Activated T-helper 9 cell treated with anti-CD3 and anti-CD28 coated beads, Interleukin-2, amount 50 U/mL, for 16 hours (primary cell): Measurements from ENCODE around the gene SELENOK.

Experiments
- DNase-seq: peaks from one replicate; pipeline ENCODE4 v3.0.0-alpha.2; 2020; ENCODE audit warnings: low read depth

Gene SELENOK

GRCh38 chr3:53883008-53883407 lies 8.7 kb downstream of the SELENOK start:
- DNase-seq, result no peak

- DNase-seq, result peak; percentile 78
Measured at GRCh38 chr3:53881691-53882593, 9.7 kb downstream of the SELENOK start, which contains the start of gene ACTR8. Gene ACTR8, minus strand, starts transcription at chr3:53882152. Its CDS starts 51 bp downstream, at chr3:53882101.

DNA sequence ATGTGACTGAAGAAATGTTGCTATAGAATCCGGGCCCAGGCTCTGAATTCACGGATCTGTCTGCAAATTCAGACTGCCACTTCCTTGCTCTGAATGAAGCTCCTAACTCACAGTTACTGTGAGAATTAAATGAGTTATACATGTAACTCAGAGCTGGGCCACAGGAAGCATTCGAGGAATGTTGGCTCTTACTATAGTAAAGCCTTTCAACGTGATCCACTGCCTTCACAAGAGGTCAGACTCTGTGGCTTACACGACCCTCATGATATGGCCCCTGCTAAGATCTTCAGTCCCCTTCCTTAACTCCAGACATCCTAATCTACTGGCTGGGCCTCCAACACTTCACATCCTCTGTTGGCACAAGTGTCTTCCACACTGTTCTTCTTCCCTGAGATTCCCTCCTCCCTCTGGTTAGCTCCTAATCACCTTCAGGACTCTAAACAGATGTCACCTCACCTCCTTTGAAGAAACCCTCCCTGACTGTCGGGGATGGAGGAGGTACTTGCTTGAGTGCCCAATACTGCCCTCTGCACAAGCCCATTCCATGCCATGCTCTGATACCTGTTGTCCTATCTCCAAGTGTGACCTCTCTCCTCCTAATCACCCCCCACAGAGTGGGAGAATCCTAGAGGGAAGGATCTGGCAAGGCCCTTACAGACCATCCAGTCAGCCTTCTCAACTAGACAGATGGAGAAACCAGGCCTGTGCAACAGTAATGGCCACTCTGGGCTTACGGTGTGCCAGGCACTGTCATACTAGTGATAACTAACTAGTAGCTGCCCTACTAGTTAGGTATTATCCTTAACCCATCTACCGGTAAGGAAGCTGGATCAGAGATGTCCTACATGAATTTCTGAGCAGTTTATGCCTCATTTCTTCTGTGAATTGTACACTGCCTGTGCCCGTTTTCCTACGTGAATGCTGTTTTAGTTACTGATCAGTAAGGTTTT lies 11.0 kb downstream of the SELENOK start:
- no peak for DNase-seq

- no peak for DNase-seq
Measured at GRCh38 chr3:53865732-53866499, 25.7 kb downstream of the SELENOK start.

- DNase-seq, result no peak
Measured at GRCh38 chr3:53863145-53863544, 28.5 kb downstream of the SELENOK start.

DNA sequence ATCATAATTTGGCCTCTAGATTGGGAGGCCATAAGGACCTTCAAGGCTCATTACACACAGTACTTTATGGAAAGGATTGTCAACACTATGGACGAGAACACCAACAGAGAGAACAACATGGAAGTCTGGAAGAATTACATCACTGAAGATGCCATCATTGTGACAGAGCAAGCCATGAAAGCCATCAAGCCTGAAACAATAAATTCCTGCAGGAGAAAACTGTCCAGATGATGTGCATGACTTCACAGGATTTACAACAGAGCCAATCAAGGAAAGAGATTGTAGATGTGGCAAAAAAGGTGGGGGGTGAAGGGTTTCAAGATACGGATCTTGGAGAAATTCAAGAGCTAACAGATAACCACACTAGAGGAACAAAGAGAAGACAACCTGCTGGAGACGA lies 29.4 kb downstream of the SELENOK start:
- no peak for DNase-seq

DNA sequence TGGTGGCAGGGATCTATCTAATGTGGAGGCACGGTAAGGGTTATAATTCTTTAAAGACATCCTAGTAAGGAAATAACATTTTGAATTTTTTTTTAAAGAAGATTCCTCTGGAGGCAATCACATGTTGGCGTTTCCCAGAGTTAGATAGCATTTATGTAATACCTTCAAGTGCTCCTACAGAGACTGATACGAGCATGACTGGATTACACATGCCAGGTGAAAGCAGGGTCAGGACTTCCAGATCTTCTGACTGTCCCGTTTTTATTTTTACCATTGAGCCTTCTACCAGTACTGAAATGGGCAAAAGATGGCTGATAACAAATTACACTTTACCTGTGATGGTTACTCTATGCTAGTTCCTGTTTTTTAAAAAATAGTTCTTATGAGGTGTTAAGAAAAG lies 31.5 kb downstream of the SELENOK start:
- DNase-seq, result no peak

GRCh38 chr3:53859178-53859577 lies 32.5 kb downstream of the SELENOK start:
- no peak for DNase-seq

DNA sequence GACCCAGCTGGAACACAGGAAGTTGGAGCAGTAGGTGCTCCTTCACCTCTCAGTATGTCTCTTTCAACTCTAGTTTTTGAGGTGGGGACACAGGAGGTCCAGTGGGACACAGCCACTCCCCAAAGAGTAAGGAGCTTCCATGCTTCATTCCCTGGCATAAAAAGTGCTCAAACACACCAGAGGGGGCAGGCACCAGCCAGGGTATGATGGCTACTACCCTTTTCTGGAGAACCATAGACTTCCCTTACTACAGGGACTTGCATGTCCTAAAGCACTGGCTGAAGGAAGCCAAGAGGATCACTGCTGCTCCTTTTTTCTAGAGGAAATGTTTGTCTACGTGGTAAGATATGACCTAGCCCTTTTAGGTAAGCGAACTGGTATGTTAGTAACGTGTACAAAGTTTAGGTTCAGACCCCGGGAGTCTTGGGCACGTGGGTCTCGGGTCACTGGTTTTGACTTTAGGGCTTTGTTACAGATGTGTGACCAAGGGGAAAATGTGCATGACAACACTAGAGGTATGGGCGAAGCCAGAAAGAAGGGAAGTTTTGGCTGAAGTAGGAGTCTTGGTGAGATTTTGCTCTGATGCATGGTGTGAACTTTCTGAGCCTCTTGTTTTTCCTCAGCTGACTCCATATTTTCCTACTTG lies 33.4 kb downstream of the SELENOK start:
- no peak for DNase-seq

GRCh38 chr3:53856964-53857363 lies 34.7 kb downstream of the SELENOK start:
- DNase-seq, result no peak

GRCh38 chr3:53850895-53851294 lies 40.8 kb downstream of the SELENOK start:
- DNase-seq, result no peak

- no peak for DNase-seq
Measured at GRCh38 chr3:53849916-53850315, 41.7 kb downstream of the SELENOK start.

GRCh38 chr3:53846851-53847155 lies 44.9 kb downstream of the SELENOK start:
- DNase-seq, result no peak

- DNase-seq, result no peak
Measured at GRCh38 chr3:53846134-53846850, 45.4 kb downstream of the SELENOK start, which contains the start of the genes CHDH and IL17RB. Gene CHDH, minus strand, starts transcription at chr3:53846419. Its CDS starts 22,411 bp downstream, at chr3:53824008. Gene IL17RB, plus strand, starts transcription at chr3:53846568. Its CDS starts 21 bp downstream, at chr3:53846589.

GRCh38 chr3:53845881-53846133 lies 45.9 kb downstream of the SELENOK start:
- DNase-seq, result no peak

DNA sequence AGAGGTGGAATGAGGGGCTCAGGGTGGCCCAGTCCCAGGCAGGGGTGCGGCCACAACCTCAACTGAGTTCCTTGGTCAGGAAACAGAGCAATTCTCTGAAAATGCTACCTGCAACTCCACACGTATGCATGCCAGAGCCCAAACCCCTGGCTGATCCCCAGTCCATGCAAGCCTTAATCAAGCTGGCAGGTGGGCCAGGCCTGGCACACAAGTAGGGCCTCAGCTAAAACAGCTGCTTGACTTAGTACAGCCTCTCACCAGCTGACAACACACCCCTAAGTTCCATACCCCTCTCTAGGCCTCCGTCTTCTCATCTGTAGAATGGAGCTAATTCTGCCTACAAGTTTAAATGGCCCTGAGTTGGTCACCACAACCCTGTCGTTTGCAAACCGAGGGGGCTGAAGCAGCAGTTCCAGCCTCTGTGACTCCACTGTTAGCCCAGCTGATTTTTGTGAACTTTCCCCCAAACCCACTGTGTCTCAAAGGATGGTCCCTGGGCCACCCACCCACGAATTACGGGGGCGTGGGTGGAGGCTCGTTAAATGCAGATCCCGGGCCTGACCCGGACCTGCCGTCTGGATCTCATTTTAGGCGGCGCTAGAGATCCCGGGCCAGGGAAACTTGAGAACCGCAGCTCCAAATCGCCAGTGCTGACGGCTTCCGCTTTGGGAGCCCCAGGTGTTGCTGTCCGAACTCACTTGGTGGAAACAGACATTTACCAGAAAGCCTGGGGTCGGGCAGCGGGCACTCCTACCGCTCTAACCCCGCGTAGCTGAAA lies 46.4 kb downstream of the SELENOK start:
- no peak for DNase-seq

DNA sequence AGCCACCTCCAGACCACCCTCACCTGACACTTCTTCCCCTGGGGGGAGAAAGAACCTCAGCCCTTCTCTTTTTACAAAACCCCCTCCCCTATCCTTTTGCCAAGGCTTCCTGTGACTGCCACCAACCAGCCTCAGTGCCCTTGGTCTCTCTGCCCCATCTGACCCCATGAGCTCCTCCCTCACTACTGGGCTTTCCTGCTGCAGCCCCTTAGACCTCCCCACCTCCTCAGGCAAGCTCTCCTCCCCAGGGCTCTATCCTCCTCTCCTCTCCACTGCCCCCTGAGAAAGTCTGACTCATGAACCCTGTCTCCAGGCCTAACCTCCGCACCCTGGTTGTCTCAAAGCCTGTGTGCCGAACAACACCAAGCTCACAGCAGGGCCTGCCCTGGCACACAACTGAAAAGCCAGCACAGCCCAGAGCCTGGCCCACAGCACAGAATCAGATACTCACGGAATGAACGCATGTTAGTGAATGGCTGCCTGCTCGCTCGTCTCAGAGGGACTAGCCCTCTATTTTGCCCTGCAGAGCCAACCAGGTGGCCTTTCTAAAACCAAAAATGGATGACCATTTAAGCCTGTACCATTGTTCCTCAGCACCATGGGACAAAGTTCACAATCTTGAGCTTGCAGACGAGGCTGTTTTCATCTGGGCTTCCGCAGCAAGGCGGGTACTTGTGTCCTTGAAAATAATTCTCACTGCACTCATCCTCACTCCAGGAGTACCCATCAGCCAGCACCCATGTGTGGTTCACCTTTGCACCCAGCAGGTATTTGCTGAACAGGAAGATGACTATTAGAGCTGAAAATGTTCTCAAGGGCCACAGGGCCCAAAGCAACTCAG lies 47.2 kb downstream of the SELENOK start:
- DNase-seq, result no peak

DNA sequence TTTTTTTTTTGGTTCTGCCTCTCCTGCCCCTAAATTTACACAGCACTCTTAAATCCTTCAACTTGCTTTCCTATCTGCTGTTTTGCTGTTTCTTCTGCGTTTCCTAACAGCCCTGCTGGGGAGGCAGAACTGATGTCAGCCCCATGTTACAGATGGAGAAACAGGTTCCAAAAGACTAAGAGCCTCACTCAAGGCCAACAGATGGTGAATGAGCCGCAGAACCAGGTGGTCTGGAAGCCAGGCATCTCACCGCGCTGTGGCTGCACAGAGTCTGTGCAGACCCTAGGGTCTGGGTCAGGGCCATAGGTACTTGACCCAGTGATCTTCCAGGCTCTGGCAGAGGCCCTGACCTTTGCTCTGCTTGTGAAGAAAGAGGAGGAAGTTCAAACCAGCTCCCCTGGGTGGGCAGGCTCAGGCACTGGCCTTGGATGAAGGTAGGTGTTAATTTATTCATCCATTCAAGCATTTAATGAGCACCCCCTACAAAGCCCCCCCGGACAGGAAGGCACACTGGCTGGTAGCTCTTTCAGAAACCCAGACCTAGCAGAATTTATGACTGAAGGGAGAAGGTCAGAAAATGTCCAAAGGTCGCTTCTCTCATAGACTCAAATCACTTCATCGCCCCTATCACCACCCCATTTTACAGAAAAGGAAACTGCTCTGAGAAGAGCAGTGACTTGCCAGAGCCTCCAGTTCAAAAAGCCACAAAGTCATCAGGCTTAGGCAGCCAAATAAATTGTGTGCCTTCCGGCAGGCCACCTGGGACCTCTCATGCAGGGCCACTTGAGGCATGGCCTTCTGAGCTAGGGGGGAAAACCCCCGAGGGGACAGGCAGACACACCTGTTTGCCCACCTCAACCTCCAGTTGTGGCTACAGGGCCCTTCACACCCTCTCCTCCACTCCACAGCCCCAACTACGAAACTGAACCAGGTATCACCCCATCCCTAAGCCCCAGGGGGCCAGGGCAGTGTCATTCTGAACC lies 48.2 kb downstream of the SELENOK start:
- DNase-seq, result no peak
